OCI-LY7 (cell line): Measurements from ENCODE around the gene FBXL15. TPM values are rescaled to one million over a fixed set of nuclear protein-coding genes. Genes with fewer than 3 reads are reported as not detected.

ENCODE experiments used
- BruUV-seq: library from RNA; stranded (reverse); fragments of 400-500 nt; replicated peaks from 2 replicates; lab custom pipeline; 2021; lab: Mats Ljungman, UMichigan
- CTCF ChIA-PET: fragments of 300-600 bp; sonication (Branson Sonifier 250); formaldehyde crosslinking; loops from one replicate; lab custom pipeline; 2022; ENCODE audit warnings: antibody characterized with exemption; ENCODE audit not compliant: unreplicated experiment; lab: Charles Lee
- POLR2A ChIA-PET: fragments of 300-600 bp; sonication (Branson Sonifier 250); formaldehyde crosslinking; loops from one replicate; lab custom pipeline; 2022; ENCODE audit warnings: antibody characterized with exemption; lab: Charles Lee
- DNase-seq: peaks from one replicate; pipeline ENCODE4 v3.0.0-alpha.2; 2015; ENCODE audit warnings: low spot score
- H2AFZ ChIP-seq: fragments of 200-600 bp; sonication (generic), shearing (Covaris generic); 2 replicates; pipeline ENCODE4 v1.6.1; 2014; ENCODE audit warnings: mild to moderate bottlenecking, antibody characterized with exemption, low read length, moderate library complexity
- H3K27ac ChIP-seq: fragments of 200-600 bp; sonication (generic); 2 replicates; pipeline ENCODE4 v1.5.1; 2014; ENCODE audit warnings: mixed run types, low read depth, mild to moderate bottlenecking, moderate library complexity, low read length, inconsistent platforms; ENCODE audit not compliant: poor library complexity, severe bottlenecking
- H3K36me3 ChIP-seq: fragments of 200-600 bp; sonication (generic); 2 replicates; pipeline ENCODE4 v1.6.1; 2014; ENCODE audit warnings: mild to moderate bottlenecking, antibody characterized with exemption, low read length, moderate library complexity, mixed read lengths; ENCODE audit not compliant: insufficient read depth
- H3K4me1 ChIP-seq: fragments of 200-600 bp; sonication (generic); 2 replicates; pipeline ENCODE4 v1.5.1; 2014; ENCODE audit warnings: mild to moderate bottlenecking, low read length; ENCODE audit not compliant: insufficient read depth, poor library complexity, severe bottlenecking
- H3K4me2 ChIP-seq: fragments of 200-600 bp; sonication (generic); 2 replicates; pipeline ENCODE4 v1.6.1; 2014; ENCODE audit warnings: mild to moderate bottlenecking, low read length
- H3K4me3 ChIP-seq: fragments of 200-600 bp; sonication (generic); 2 replicates; pipeline ENCODE4 v1.5.1; 2014; ENCODE audit warnings: mild to moderate bottlenecking, low read depth, low read length; ENCODE audit not compliant: poor library complexity, severe bottlenecking
- H3K79me2 ChIP-seq: fragments of 200-600 bp; sonication (generic); 2 replicates; pipeline ENCODE4 v1.6.1; 2016; ENCODE audit warnings: low read depth, mild to moderate bottlenecking, low read length, moderate library complexity, mixed read lengths; ENCODE audit not compliant: insufficient read depth
- H3K9me2 ChIP-seq: fragments of 200-600 bp; sonication (generic); 2 replicates; pipeline ENCODE4 v1.6.1; 2016; ENCODE audit warnings: mild to moderate bottlenecking, low read length, mixed read lengths; ENCODE audit not compliant: insufficient read depth
- H3K9me3 ChIP-seq: fragments of 200-600 bp; sonication (generic); 2 replicates; pipeline ENCODE4 v1.6.1; 2014; ENCODE audit warnings: mild to moderate bottlenecking, mixed run types, low read length, mixed read lengths
- H4K20me1 ChIP-seq: fragments of 200-600 bp; sonication (generic); 2 replicates; pipeline ENCODE4 v1.6.1; 2014; ENCODE audit warnings: mild to moderate bottlenecking, antibody characterized with exemption, low read length, moderate library complexity, mixed read lengths; ENCODE audit not compliant: insufficient read depth
- CTCF ChIP-seq: fragments of 200-600 bp; sonication (generic); conservative IDR thresholded peaks from 2 replicates; pipeline ENCODE4 v1.5.1; 2014; ENCODE audit warnings: mild to moderate bottlenecking, antibody characterized with exemption, low read length, moderate library complexity, mixed read lengths
- EZH2phosphoT487 ChIP-seq: fragments of 200-600 bp; sonication (generic); IDR thresholded peaks from 2 replicates; pipeline ENCODE4 v1.6.1; 2018; ENCODE audit warnings: low read depth, borderline replicate concordance, mild to moderate bottlenecking, mixed run types, antibody characterized with exemption, low read length, moderate library complexity, mixed read lengths
- intact Hi-C: fragments of 100-400 bp; cut with micrococcal nuclease; formaldehyde crosslinking; loops from one replicate; pipeline ENCODE4 v1.10.0; 2022; ENCODE audit not compliant: unreplicated experiment
- total RNA-seq, 2 experiments: library from RNA; depleted of rRNA in 1 of 2; stranded (reverse); fragments of >200 nt in 1 of 2; shearing (Covaris generic) in 1 of 2; gene quantifications; 2 replicates each; pipeline ENCODE4 v1.2.3, GENCODE V29; 2014 to 2022

Gene FBXL15
- total RNA-seq, 2 experiments from 2014 or later = 13.3 to 18.2 TPM

- Histone ChIP-seq H3K4me3 (no peak overlapping the region), H3K27ac (no peak overlapping the region), H3K9me2 (no peaks in the 10 kb centered on the region), H2AFZ (no peak overlapping the region), H3K4me1 (peaks cover 13% of the 10 kb centered on the region), H3K4me2 (no peak overlapping the region), H3K79me2 (peaks cover 7% of the 10 kb centered on the region; the same call in 1 of the 2 replicates), H3K36me3 (peaks cover 11% of the 10 kb centered on the region; the same call in 1 of the 2 replicates), H3K9me3 (no peaks in the 10 kb centered on the region), H4K20me1 (no peaks in the 10 kb centered on the region)
- no peak for DNase-seq
- no TSS peak for BruUV-seq
- intact Hi-C loops = no loop called here
- CTCF ChIA-PET = no interaction called here
- POLR2A ChIA-PET = no interaction called here
- TF ChIP-seq CTCF (no peak), EZH2phosphoT487 (no peak)
Measured at GRCh38 chr10:102425444-102425843, 4.8 kb downstream of the FBXL15 start.

- no peaks in the 10 kb centered on the region for H3K9me2 ChIP-seq
- peaks cover 19% of the 10 kb centered on the region for H3K4me1 ChIP-seq
- BruUV-seq = no TSS peak
- POLR2A ChIA-PET = no interaction called here
- H3K27ac ChIP-seq = no peak overlapping the region
- no peak overlapping the region for H2AFZ ChIP-seq
- peaks cover 17% of the 10 kb centered on the region; the same call in 1 of the 2 replicates for H3K79me2 ChIP-seq
- DNase-seq = no peak
- peaks cover 11% of the 10 kb centered on the region; the same call in 1 of the 2 replicates for H3K36me3 ChIP-seq
- no peaks in the 10 kb centered on the region for H3K9me3 ChIP-seq
- intact Hi-C loops = no loop called here
- H3K4me2 ChIP-seq = no peak overlapping the region
- CTCF ChIA-PET = no interaction called here
- TF ChIP-seq CTCF = no peak
- no peak for TF ChIP-seq EZH2phosphoT487
- no peak overlapping the region for H3K4me3 ChIP-seq
- no peaks in the 10 kb centered on the region for H4K20me1 ChIP-seq
Measured at GRCh38 chr10:102426803-102427287, 6.2 kb downstream of the FBXL15 start.

GRCh38 chr10:102429468-102429867 is 8.8 kb downstream of the FBXL15 start:
- no TSS peak for BruUV-seq
- intact Hi-C loops = no loop called here
- Histone ChIP-seq H3K79me2 (peaks cover 14% of the 10 kb centered on the region; the same call in 1 of the 2 replicates), H3K36me3 (no peaks in the 10 kb centered on the region), H4K20me1 (no peaks in the 10 kb centered on the region), H3K9me2 (no peaks in the 10 kb centered on the region), H3K4me2 (no peak overlapping the region), H2AFZ (no peak overlapping the region), H3K4me1 (peaks cover 19% of the 10 kb centered on the region), H3K4me3 (no peak overlapping the region), H3K9me3 (no peaks in the 10 kb centered on the region), H3K27ac (no peak overlapping the region)
- CTCF ChIA-PET = no interaction called here
- POLR2A ChIA-PET = no interaction called here
- no peak for DNase-seq
- no peak for TF ChIP-seq CTCF
